ENCODE data around the gene CAMK1D. TPM values are rescaled to one million over a fixed set of nuclear protein-coding genes. Genes with fewer than 3 reads are reported as not detected.

CAMK1D gene
- total and polyA plus RNA-seq, 9 donors, result 1.9 to 7.4 (median 3.9) TPM

DNA sequence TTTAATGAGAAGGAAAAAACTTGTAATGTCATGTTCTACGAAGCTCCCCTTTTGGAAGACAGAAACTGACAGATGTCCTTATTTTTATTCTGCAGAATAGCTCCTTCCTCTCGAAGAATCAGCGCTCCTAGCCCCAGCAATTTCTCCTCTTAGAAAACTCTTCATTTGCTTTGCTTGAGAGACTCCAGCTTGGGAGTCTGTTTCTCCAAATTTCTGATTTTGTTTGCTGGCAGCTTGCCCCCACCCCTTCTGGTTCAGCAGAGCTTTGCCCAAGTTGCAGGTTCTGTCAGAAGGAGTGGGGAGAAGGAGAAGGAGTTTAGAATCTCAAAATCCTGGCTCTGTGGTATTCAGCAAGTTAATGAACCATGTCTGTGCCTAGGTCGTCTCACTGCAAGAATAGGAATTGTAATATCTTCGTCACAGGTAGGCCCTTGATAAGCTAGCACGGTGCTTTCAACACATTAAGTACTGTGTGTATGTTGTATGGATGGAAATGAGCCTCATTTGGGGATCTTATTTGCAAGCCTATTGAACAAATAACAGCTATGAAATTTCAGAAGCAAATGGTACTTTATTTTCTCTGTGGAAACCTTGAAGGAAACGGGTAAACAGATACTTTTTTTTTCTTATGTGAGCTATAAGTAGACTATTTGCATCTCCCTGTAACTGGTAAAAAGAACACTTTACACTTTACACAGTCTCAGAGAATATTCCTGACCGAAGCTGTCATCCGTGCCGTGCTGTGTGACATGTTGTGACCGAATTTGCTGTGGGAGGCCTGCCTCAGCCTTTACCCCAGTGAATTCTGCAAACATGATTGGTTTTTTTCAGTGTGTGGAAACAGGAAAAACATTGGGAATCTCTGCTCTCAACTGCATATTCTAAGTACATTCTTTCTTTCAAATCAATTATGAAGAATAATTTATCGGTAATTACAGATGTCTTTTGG lies 290.9 kb downstream of the CAMK1D start:
- no peak overlapping the region for H3K4me3 ChIP-seq (ENCODE audit: low read length)
- no peaks in the 10 kb centered on the region for H3K9me3 ChIP-seq (replicated peaks; ENCODE audit: control insufficient read depth, low read depth, low read length)
- 76% methylated on average over 5 of the region's 12 CpGs for WGBS (ENCODE audit: insufficient coverage)
- H3K27ac ChIP-seq (ENCODE audit: low read length), result no peak overlapping the region
- H3K4me1 ChIP-seq (ENCODE audit: control insufficient read depth, insufficient read depth, low read length), result peaks cover 6% of the 10 kb centered on the region
- no peaks in the 10 kb centered on the region for H3K36me3 ChIP-seq (ENCODE audit: control insufficient read depth, insufficient read depth, low read length)
- H3K27me3 ChIP-seq (ENCODE audit: control insufficient read depth, insufficient read depth, low read length), result no peaks in the 10 kb centered on the region
- no peak for DNase-seq

DNA sequence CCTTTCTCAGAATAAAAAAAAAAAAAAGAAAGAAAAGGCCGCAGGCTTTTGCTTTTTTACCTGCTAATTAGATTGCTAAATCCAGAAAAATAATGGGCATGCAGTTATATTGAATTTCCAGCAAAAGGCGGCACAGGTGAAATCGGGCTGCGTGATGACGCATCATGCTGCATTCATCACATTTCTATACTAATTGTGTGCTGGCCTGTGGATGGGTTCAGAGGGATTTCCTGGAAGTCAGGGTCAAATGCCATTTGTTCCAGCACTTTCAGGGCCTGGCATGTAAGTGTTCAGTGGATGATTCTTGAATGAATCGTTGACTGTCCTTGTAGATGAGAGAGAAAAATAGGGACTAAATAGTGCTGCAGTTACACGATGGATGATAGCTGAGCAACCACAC lies 292.7 kb downstream of the CAMK1D start:
- H3K27ac ChIP-seq (ENCODE audit: low read length), result no peak overlapping the region
- H3K27me3 ChIP-seq (ENCODE audit: control insufficient read depth, insufficient read depth, low read length), result no peaks in the 10 kb centered on the region
- H3K36me3 ChIP-seq (ENCODE audit: control insufficient read depth, insufficient read depth, low read length), result no peaks in the 10 kb centered on the region
- H3K4me3 ChIP-seq (ENCODE audit: low read length), result no peak overlapping the region
- H3K9me3 ChIP-seq (replicated peaks; ENCODE audit: control insufficient read depth, low read depth, low read length), result no peaks in the 10 kb centered on the region
- no peak for DNase-seq
- WGBS (ENCODE audit: insufficient coverage), result 95% methylated on average over 2 of the region's 7 CpGs
- peaks cover 6% of the 10 kb centered on the region for H3K4me1 ChIP-seq (ENCODE audit: control insufficient read depth, insufficient read depth, low read length)

DNA sequence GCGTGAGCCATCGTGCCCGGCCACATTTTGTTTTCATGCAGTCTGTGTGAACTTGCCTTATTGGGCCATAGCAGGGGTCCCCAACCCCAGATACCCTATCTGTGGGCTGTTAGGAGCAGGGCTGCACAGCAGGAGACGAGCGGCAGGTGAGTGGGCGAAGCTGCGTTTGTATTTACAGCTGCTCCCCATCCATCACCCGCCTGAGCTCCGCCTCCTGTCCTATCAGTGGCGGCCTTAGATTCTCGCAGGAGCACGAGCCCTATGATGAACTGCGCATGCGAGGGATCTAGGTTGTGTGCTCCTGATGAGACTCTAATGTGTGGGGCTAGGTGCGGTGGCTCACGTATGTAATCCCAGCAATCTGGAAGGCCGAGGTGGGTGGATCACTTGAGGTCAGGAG lies 293.9 kb downstream of the CAMK1D start:
- WGBS (ENCODE audit: insufficient coverage), result 92% methylated on average over 14 of the region's 17 CpGs
- Histone ChIP-seq H3K4me3 (ENCODE audit: low read length) (no peak overlapping the region), H3K27me3 (ENCODE audit: control insufficient read depth, insufficient read depth, low read length) (no peaks in the 10 kb centered on the region), H3K36me3 (ENCODE audit: control insufficient read depth, insufficient read depth, low read length) (no peaks in the 10 kb centered on the region), H3K9me3 (replicated peaks; ENCODE audit: control insufficient read depth, low read depth, low read length) (no peaks in the 10 kb centered on the region), H3K27ac (ENCODE audit: low read length) (no peak overlapping the region), H3K4me1 (ENCODE audit: control insufficient read depth, insufficient read depth, low read length) (peaks cover 2% of the 10 kb centered on the region)
- no peak for DNase-seq

DNA sequence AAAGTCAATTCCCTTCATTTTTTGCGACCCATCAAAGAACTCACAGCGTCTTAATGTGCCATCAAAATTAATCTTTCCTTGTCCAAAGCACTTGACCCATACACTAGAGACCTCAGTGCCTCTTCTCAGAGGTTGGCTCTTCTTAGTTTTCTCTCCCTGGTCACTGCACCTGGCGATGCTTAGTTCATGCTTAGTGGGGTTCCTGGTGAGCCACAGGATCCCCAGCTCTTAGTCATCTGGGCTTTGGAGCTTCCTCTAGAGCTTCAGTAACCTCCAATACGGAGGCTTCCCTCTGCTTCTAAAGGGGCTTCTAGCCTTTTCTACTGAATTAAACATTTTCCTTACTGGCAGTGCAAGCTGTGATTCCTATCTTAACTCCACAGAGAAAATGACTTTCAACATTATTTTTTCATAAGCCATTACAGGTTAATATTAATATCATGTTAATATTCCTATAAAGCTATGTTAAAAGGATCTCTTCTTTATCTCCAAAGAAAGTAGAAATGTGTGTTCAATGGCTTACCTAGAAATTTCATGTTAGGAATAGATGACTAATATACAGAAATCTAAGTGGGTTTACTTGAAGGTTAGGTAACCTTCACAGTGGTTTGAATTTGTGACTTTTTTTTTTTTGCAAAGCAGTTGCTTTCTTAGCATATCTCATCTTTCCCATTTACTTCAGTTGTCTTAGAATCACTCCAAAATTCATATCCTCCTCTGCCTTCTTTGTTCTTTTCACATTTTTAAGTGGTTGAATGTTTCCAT lies 295.2 kb downstream of the CAMK1D start:
- Histone ChIP-seq H3K4me1 (ENCODE audit: control insufficient read depth, insufficient read depth, low read length) (no peaks in the 10 kb centered on the region), H3K27me3 (ENCODE audit: control insufficient read depth, insufficient read depth, low read length) (no peaks in the 10 kb centered on the region), H3K36me3 (ENCODE audit: control insufficient read depth, insufficient read depth, low read length) (no peaks in the 10 kb centered on the region), H3K27ac (ENCODE audit: low read length) (no peak overlapping the region), H3K4me3 (ENCODE audit: low read length) (no peak overlapping the region), H3K9me3 (replicated peaks; ENCODE audit: control insufficient read depth, low read depth, low read length) (no peaks in the 10 kb centered on the region)
- 85% methylated on average over 4 of the region's 4 CpGs for WGBS (ENCODE audit: insufficient coverage)
- DNase-seq, result no peak

DNA sequence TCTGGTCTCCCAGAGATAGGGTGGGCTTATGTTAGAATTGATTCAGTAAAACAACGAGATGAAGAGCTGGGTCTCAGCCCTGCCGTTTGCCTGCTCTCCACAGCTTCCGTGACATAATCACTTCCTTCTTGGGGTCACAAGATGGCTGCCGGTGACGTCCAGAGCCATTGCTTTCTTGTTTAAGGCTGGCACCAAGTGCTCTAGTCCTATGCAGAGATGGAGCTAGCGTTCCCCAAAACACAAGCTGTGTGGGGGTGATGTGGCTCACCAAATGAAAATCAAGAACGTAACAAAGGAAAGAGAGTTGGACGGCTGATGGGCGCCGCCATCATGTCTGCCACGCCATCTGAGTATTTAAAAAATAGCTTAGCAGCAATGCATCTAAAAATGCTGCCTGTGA lies 296.1 kb downstream of the CAMK1D start:
- Histone ChIP-seq H3K4me1 (ENCODE audit: control insufficient read depth, insufficient read depth, low read length) (no peaks in the 10 kb centered on the region), H3K9me3 (replicated peaks; ENCODE audit: control insufficient read depth, low read depth, low read length) (no peaks in the 10 kb centered on the region), H3K27ac (ENCODE audit: low read length) (no peak overlapping the region), H3K27me3 (ENCODE audit: control insufficient read depth, insufficient read depth, low read length) (no peaks in the 10 kb centered on the region), H3K4me3 (ENCODE audit: low read length) (no peak overlapping the region), H3K36me3 (ENCODE audit: control insufficient read depth, insufficient read depth, low read length) (no peaks in the 10 kb centered on the region)
- no peak for DNase-seq
- 94% methylated on average over 11 of the region's 11 CpGs for WGBS (ENCODE audit: insufficient coverage)

DNA sequence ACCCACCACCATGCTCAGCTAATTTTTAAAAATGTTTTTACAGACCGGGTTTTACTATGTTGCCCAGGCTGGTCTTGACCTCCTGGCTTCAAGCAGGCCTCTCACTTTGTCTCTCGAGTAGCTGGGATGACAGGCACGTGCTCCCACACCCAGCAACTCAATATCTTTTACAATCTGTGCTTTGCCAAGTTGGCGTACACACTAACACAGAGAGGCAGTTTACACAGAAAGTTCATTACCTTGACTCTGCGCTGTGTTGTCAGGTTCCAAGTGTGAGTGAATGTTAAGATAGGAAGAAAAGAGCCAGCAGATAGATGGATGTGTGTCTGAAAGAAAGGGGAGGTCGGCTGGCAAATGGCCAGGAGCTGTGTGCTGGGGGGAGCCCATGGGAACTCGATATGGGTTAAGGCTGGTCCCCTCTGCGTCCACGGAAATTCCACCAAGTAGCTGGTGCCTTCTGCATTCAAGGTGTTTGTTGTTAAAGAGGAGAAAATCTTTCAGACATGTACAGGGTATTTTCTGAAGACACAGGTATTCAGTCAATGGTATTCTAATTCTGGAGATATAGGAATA lies 299.8 kb downstream of the CAMK1D start:
- DNase-seq, result no peak
- no peaks in the 10 kb centered on the region for H3K4me1 ChIP-seq (ENCODE audit: control insufficient read depth, insufficient read depth, low read length)
- WGBS (ENCODE audit: insufficient coverage), result 39% methylated on average over 8 of the region's 9 CpGs
- no peak overlapping the region for H3K27ac ChIP-seq (ENCODE audit: low read length)
- H3K27me3 ChIP-seq (ENCODE audit: control insufficient read depth, insufficient read depth, low read length), result no peaks in the 10 kb centered on the region
- peaks cover 4% of the 10 kb centered on the region for H3K9me3 ChIP-seq (replicated peaks; ENCODE audit: control insufficient read depth, low read depth, low read length)
- H3K36me3 ChIP-seq (ENCODE audit: control insufficient read depth, insufficient read depth, low read length), result no peaks in the 10 kb centered on the region
- H3K4me3 ChIP-seq (ENCODE audit: low read length), result no peak overlapping the region

DNA sequence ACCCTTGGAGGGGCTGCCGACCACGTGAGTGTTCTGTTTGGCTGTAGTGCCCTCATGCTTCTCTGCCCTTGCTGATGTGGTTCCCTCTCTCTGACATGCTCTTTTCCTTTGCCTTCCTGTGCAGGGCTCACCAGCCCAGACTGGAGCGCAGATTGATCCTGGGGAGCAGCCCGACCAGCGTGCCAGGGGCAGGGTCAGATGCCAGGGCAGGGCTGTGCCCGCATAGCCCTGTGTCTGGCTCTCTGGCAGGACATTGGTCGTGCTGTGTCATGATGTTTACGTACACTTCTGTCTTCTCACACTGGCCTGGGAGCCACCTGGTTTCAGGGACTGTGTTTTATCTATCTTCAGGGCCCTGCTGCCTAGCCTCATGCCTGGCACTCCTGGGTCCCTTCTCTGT lies 300.8 kb downstream of the CAMK1D start:
- no peaks in the 10 kb centered on the region for H3K27me3 ChIP-seq (ENCODE audit: control insufficient read depth, insufficient read depth, low read length)
- no peaks in the 10 kb centered on the region for H3K36me3 ChIP-seq (ENCODE audit: control insufficient read depth, insufficient read depth, low read length)
- H3K9me3 ChIP-seq (replicated peaks; ENCODE audit: control insufficient read depth, low read depth, low read length), result peaks cover 7% of the 10 kb centered on the region
- no peak overlapping the region for H3K27ac ChIP-seq (ENCODE audit: low read length)
- DNase-seq, result no peak
- WGBS (ENCODE audit: insufficient coverage), result 80% methylated on average over 8 of the region's 8 CpGs
- no peaks in the 10 kb centered on the region for H3K4me1 ChIP-seq (ENCODE audit: control insufficient read depth, insufficient read depth, low read length)
- no peak overlapping the region for H3K4me3 ChIP-seq (ENCODE audit: low read length)

DNA sequence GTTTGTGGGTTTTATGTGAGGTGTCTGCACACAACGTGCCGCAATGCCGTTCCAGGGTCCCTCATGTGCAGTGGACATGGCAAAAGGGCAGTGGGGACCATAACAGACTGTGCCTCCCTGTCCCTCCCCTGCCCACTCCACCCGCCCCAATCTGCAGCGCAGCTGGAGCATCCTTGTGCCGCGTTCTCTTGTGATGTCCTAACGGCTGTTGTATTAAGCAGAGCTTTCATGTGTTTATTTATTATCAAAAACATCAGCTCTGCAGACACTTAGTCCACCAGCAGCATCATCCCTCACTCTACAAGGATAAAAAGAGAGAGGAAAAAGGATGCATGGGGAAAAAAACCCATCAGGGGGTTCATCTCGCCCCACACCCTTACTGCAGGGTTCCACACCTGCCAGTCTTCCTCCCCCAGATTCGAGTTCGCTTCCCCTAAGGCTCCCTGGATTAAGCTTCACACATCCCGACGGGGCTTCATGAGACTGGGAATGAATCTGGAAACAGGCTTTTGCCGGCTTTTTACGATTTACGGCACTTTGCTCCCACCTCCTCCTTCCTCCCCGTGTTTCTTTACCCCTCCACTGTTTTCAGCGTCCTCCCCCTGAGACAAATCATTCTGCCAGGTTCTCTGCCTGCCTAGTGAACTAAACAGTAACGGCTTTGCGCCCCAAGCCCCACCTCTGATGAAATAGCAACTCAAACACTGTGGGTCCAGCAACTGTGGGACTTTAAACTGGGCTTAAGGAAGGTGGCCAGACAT lies 301.4 kb downstream of the CAMK1D start:
- H3K4me1 ChIP-seq (ENCODE audit: control insufficient read depth, insufficient read depth, low read length), result no peaks in the 10 kb centered on the region
- H3K36me3 ChIP-seq (ENCODE audit: control insufficient read depth, insufficient read depth, low read length), result no peaks in the 10 kb centered on the region
- no peak overlapping the region for H3K4me3 ChIP-seq (ENCODE audit: low read length)
- no peak overlapping the region for H3K27ac ChIP-seq (ENCODE audit: low read length)
- WGBS (ENCODE audit: insufficient coverage), result 38% methylated on average over 9 of the region's 20 CpGs
- H3K27me3 ChIP-seq (ENCODE audit: control insufficient read depth, insufficient read depth, low read length), result no peaks in the 10 kb centered on the region
- no peak for DNase-seq
- peaks cover 7% of the 10 kb centered on the region for H3K9me3 ChIP-seq (replicated peaks; ENCODE audit: control insufficient read depth, low read depth, low read length)

DNA sequence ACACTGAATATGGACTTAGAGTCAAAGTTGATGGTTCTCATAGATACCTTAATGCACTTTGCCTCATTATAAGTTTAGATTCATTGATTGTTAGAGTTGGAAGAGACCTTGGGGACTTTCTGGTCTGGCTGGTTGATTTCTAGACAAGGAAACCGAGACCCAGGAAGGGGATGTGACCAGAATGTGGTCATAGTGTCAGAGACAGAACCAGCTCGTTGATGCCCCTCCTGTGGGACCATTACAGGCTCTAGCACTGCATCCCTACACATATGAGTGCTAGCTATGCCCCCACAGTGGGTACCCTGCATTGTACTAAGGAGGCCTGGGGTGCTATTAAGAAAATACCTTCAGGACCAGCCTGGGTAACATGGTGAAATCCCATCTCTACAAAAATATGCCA lies 306.6 kb downstream of the CAMK1D start:
- DNase-seq, result no peak
- H3K4me3 ChIP-seq (ENCODE audit: low read length), result no peak overlapping the region
- H3K4me1 ChIP-seq (ENCODE audit: control insufficient read depth, insufficient read depth, low read length), result no peaks in the 10 kb centered on the region
- peaks cover 7% of the 10 kb centered on the region for H3K9me3 ChIP-seq (replicated peaks; ENCODE audit: control insufficient read depth, low read depth, low read length)
- 100% methylated on average over 1 of the region's 2 CpGs for WGBS (ENCODE audit: insufficient coverage)
- no peak overlapping the region for H3K27ac ChIP-seq (ENCODE audit: low read length)
- no peaks in the 10 kb centered on the region for H3K27me3 ChIP-seq (ENCODE audit: control insufficient read depth, insufficient read depth, low read length)
- no peaks in the 10 kb centered on the region for H3K36me3 ChIP-seq (ENCODE audit: control insufficient read depth, insufficient read depth, low read length)
